Large intestine (tissue), 3 donors: Measurements from ENCODE around the gene DAND5. TPM values are rescaled to one million over a fixed set of nuclear protein-coding genes. Genes with fewer than 3 reads are reported as not detected.

Source experiments
- DNase-seq, 2 donors: peaks; one replicate each; pipeline versions ENCODE4 v3.0.0 to v3.0.0-alpha.2; 2013
- H3K27ac ChIP-seq: one replicate; pipeline ENCODE4 v1.5.1; 2013; ENCODE audit warnings: low read length
- H3K27me3 ChIP-seq: 2 replicates; pipeline ENCODE4 v1.6.1; 2013; ENCODE audit warnings: low read length; ENCODE audit not compliant: control insufficient read depth, insufficient read depth
- H3K36me3 ChIP-seq: 2 replicates; pipeline ENCODE4 v1.6.1; 2013; ENCODE audit warnings: low read length; ENCODE audit not compliant: control insufficient read depth, insufficient read depth
- H3K4me1 ChIP-seq: one replicate; pipeline ENCODE4 v1.6.1; 2013; ENCODE audit warnings: low read length; ENCODE audit not compliant: control insufficient read depth, insufficient read depth
- H3K4me3 ChIP-seq: one replicate; pipeline ENCODE4 v1.5.1; 2013; ENCODE audit warnings: low read length
- H3K9me3 ChIP-seq: one replicate; pipeline ENCODE4 v1.6.1; 2013; ENCODE audit warnings: mild to moderate bottlenecking, low read depth, low read length, moderate library complexity; ENCODE audit not compliant: control insufficient read depth
- WGBS: methylation state at CpG from one replicate; pipeline ENCODE4 v1.1.5; 2013; ENCODE audit warnings: low lambda C conversion rate; ENCODE audit not compliant: insufficient coverage; 5-methylcytosine and 5-hydroxymethylcytosine counted together
- polyA plus RNA-seq: library from polyadenylated mRNA; unstranded; fragments of 120-200 nt; gene quantifications from one replicate; pipeline ENCODE4 v1.2.1, GENCODE V29; 2013

DAND5 gene
- polyA plus RNA-seq, 1 donor: 0.06 TPM

- Histone ChIP-seq H3K27me3 (peaks cover 65% of the 10 kb centered on the region), H3K4me3 (no peak overlapping the region), H3K4me1 (peaks cover 15% of the 10 kb centered on the region), H3K36me3 (no peaks in the 10 kb centered on the region), H3K27ac (no peak overlapping the region), H3K9me3 (peaks cover 16% of the 10 kb centered on the region)
- no CpG with 5 or more reads among the region's 10 CpGs for WGBS
- no peak for DNase-seq
Observed at GRCh38 chr19:12984683-12985048, 15.3 kb downstream of the DAND5 start.

GRCh38 chr19:12985049-12985776, 15.8 kb downstream of the DAND5 start:
- Histone ChIP-seq H3K9me3 (peaks cover 16% of the 10 kb centered on the region), H3K27ac (no peak overlapping the region), H3K27me3 (peaks cover 70% of the 10 kb centered on the region), H3K4me3 (no peak overlapping the region), H3K36me3 (no peaks in the 10 kb centered on the region), H3K4me1 (peaks cover 15% of the 10 kb centered on the region)
- DNase-seq: peak; percentile 39 to 65
- no CpG with 5 or more reads among the region's 16 CpGs for WGBS

GRCh38 chr19:12986726-12987125, 17.4 kb downstream of the DAND5 start:
- peaks cover 77% of the 10 kb centered on the region for H3K27me3 ChIP-seq
- WGBS: no CpG with 5 or more reads among the region's 12 CpGs
- DNase-seq: no peak
- H3K4me3 ChIP-seq: no peak overlapping the region
- H3K27ac ChIP-seq: no peak overlapping the region
- peaks cover 16% of the 10 kb centered on the region for H3K9me3 ChIP-seq
- H3K36me3 ChIP-seq: no peaks in the 10 kb centered on the region
- peaks cover 15% of the 10 kb centered on the region for H3K4me1 ChIP-seq

GRCh38 chr19:12987190-12987589, 17.8 kb downstream of the DAND5 start:
- peaks cover 15% of the 10 kb centered on the region for H3K4me1 ChIP-seq
- H3K36me3 ChIP-seq: no peaks in the 10 kb centered on the region
- WGBS: no CpG with 5 or more reads among the region's 3 CpGs
- no peak overlapping the region for H3K27ac ChIP-seq
- H3K27me3 ChIP-seq: peaks cover 76% of the 10 kb centered on the region
- peaks cover 16% of the 10 kb centered on the region for H3K9me3 ChIP-seq
- no peak for DNase-seq
- H3K4me3 ChIP-seq: no peak overlapping the region

GRCh38 chr19:12987781-12988180, 18.4 kb downstream of the DAND5 start:
- no peaks in the 10 kb centered on the region for H3K36me3 ChIP-seq
- peaks cover 70% of the 10 kb centered on the region for H3K27me3 ChIP-seq
- H3K27ac ChIP-seq: no peak overlapping the region
- no CpG with 5 or more reads among the region's 10 CpGs for WGBS
- peaks cover 16% of the 10 kb centered on the region for H3K9me3 ChIP-seq
- no peak for DNase-seq
- no peak overlapping the region for H3K4me3 ChIP-seq
- H3K4me1 ChIP-seq: peaks cover 15% of the 10 kb centered on the region

- H3K27ac ChIP-seq: no peak overlapping the region
- no peaks in the 10 kb centered on the region for H3K36me3 ChIP-seq
- H3K4me3 ChIP-seq: no peak overlapping the region
- peaks cover 11% of the 10 kb centered on the region for H3K4me1 ChIP-seq
- WGBS: no CpG with 5 or more reads among the region's 22 CpGs
- no peak for DNase-seq
- H3K27me3 ChIP-seq: peaks cover 69% of the 10 kb centered on the region
- peaks cover 12% of the 10 kb centered on the region for H3K9me3 ChIP-seq
Observed at GRCh38 chr19:12990431-12990830, 21.1 kb downstream of the DAND5 start.

GRCh38 chr19:12990853-12991252, 21.5 kb downstream of the DAND5 start:
- H3K4me3 ChIP-seq: no peak overlapping the region
- peaks cover 11% of the 10 kb centered on the region for H3K9me3 ChIP-seq
- no peak for DNase-seq
- peaks cover 7% of the 10 kb centered on the region for H3K4me1 ChIP-seq
- H3K27ac ChIP-seq: no peak overlapping the region
- no CpG with 5 or more reads among the region's 3 CpGs for WGBS
- H3K36me3 ChIP-seq: no peaks in the 10 kb centered on the region
- peaks cover 65% of the 10 kb centered on the region for H3K27me3 ChIP-seq

GRCh38 chr19:12991296-12991695, 21.9 kb downstream of the DAND5 start:
- DNase-seq: no peak
- no CpG with 5 or more reads among the region's 5 CpGs for WGBS
- H3K36me3 ChIP-seq: no peaks in the 10 kb centered on the region
- H3K9me3 ChIP-seq: peaks cover 12% of the 10 kb centered on the region
- H3K27me3 ChIP-seq: peaks cover 65% of the 10 kb centered on the region
- no peak overlapping the region for H3K27ac ChIP-seq
- peaks cover 4% of the 10 kb centered on the region for H3K4me1 ChIP-seq
- H3K4me3 ChIP-seq: no peak overlapping the region

- no peak overlapping the region for H3K4me3 ChIP-seq
- H3K36me3 ChIP-seq: no peaks in the 10 kb centered on the region
- peaks cover 69% of the 10 kb centered on the region for H3K27me3 ChIP-seq
- peaks cover 4% of the 10 kb centered on the region for H3K4me1 ChIP-seq
- WGBS: 86% methylated on average over 1 of the region's 11 CpGs
- no peak for DNase-seq
- no peak overlapping the region for H3K27ac ChIP-seq
- peaks cover 18% of the 10 kb centered on the region for H3K9me3 ChIP-seq
Observed at GRCh38 chr19:12992729-12993128, 23.4 kb downstream of the DAND5 start.

GRCh38 chr19:12993562-12993961, 24.2 kb downstream of the DAND5 start:
- WGBS: no CpG with 5 or more reads among the region's 7 CpGs
- peaks cover 4% of the 10 kb centered on the region for H3K4me1 ChIP-seq

More at GRCh38 chr19:12993562-12993961, 24.2 kb downstream of the DAND5 start:
- Histone ChIP-seq H3K27me3 (peaks cover 74% of the 10 kb centered on the region), H3K27ac (no peak overlapping the region), H3K4me3 (no peak overlapping the region), H3K9me3 (peaks cover 18% of the 10 kb centered on the region), H3K36me3 (no peaks in the 10 kb centered on the region)
- no peak for DNase-seq
